Measurements from ENCODE around the gene SHKBP1.
"Not testable (repeated sequence)": the region's sequence is repeated elsewhere in the genome, so short reads cannot be mapped to it uniquely, and the experiment has no call there.

SHKBP1 gene

DNA sequence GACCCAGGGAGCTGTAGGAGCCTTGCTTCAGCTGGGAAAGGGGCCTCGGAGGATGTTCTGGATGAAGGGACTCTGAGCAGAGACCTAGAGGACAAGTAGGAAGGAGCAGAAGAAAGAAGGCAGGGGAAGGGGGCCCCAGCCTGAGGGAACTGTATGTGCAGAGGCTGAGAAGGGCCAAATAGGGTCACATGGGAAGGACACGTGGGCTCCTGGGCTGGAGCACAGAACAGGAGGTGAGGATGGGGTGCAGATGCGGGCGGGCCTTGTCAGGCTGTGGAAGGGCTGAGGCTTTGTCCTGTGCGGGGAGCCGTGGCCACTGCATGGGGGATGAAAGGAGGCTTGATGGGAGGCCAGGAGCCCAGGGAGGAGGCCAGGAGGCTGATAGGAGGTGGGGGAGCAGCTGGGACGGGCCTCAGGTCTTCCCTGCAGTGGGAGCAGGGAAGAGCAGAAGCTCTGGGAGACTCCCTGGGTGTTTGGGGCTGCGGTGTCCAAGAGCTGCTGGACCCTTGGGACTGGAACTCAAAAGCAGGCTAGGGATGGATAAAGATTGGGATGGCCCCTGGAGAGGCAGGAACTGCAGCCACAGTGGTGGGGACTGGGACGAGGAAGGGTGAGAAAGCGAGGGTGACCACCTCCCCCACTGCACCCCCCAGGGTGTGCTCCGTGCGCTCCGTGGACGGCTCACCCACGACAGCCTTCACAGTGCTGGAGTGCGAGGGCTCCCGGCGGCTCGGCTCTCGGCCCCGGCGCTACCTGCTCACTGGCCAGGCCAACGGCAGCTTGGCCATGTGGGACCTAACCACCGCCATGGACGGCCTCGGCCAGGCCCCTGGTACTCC lies 13.1 kb downstream of the SHKBP1 start:
- ATAC-seq (ENCODE audit: insufficient read depth, low read depth): no peak
- H3K27ac ChIP-seq (ENCODE audit: low read length): no peak overlapping the region
- DNase-seq: no peak
- H3K79me2 ChIP-seq (ENCODE audit: insufficient read depth, low read length): no peaks in the 10 kb centered on the region
- H3K4me3 ChIP-seq (ENCODE audit: low read depth in 1 of 2, low read length in 2 of 2): no peak overlapping the region
- H3K4me1 ChIP-seq (ENCODE audit: insufficient read depth, low read length): peaks cover 5% of the 10 kb centered on the region
- H3K9me3 ChIP-seq (ENCODE audit: insufficient read depth, low read length, severe bottlenecking): no peaks in the 10 kb centered on the region
- TF ChIP-seq, protein P1, sequence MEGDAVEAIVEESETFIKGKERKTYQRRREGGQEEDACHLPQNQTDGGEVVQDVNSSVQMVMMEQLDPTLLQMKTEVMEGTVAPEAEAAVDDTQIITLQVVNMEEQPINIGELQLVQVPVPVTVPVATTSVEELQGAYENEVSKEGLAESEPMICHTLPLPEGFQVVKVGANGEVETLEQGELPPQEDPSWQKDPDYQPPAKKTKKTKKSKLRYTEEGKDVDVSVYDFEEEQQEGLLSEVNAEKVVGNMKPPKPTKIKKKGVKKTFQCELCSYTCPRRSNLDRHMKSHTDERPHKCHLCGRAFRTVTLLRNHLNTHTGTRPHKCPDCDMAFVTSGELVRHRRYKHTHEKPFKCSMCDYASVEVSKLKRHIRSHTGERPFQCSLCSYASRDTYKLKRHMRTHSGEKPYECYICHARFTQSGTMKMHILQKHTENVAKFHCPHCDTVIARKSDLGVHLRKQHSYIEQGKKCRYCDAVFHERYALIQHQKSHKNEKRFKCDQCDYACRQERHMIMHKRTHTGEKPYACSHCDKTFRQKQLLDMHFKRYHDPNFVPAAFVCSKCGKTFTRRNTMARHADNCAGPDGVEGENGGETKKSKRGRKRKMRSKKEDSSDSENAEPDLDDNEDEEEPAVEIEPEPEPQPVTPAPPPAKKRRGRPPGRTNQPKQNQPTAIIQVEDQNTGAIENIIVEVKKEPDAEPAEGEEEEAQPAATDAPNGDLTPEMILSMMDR (IDR thresholded peaks at IDR 0.05; ENCODE audit: borderline replicate concordance, extremely low read depth, low read length, poor library complexity, severe bottlenecking): no peak
- TF ChIP-seq EZH2 (IDR thresholded peaks at IDR 0.05; ENCODE audit: borderline replicate concordance, low read depth, low read length, severe bottlenecking): no peak
- no peak overlapping the region for H3K4me2 ChIP-seq (ENCODE audit: insufficient read depth, low read length)
- H3K27me3 ChIP-seq (ENCODE audit: insufficient read depth, low read length, poor library complexity): no peaks in the 10 kb centered on the region
- H3K36me3 ChIP-seq (ENCODE audit: insufficient read depth, low read length): peaks cover 26% of the 10 kb centered on the region
- H3K9ac ChIP-seq (ENCODE audit: low read depth, low read length): no peak overlapping the region
- no peak overlapping the region for H2AFZ ChIP-seq (ENCODE audit: low read depth, low read length)
- no peaks in the 10 kb centered on the region; the same call in 1 of the 2 replicates for H4K20me1 ChIP-seq (ENCODE audit: insufficient read depth, low read length)

- Histone ChIP-seq H2AFZ (ENCODE audit: low read depth, low read length) (no peak overlapping the region), H3K27me3 (ENCODE audit: insufficient read depth, low read length, poor library complexity) (no peaks in the 10 kb centered on the region), H3K4me2 (ENCODE audit: insufficient read depth, low read length) (no peak overlapping the region), H3K36me3 (ENCODE audit: insufficient read depth, low read length) (peaks cover 26% of the 10 kb centered on the region), H3K4me3 (ENCODE audit: low read depth in 1 of 2, low read length in 2 of 2) (no peak overlapping the region), H3K79me2 (ENCODE audit: insufficient read depth, low read length) (no peaks in the 10 kb centered on the region), H4K20me1 (ENCODE audit: insufficient read depth, low read length) (no peaks in the 10 kb centered on the region; the same call in 1 of the 2 replicates), H3K4me1 (ENCODE audit: insufficient read depth, low read length) (peaks cover 5% of the 10 kb centered on the region), H3K9me3 (ENCODE audit: insufficient read depth, low read length, severe bottlenecking) (no peaks in the 10 kb centered on the region), H3K9ac (ENCODE audit: low read depth, low read length) (no peak overlapping the region), H3K27ac (ENCODE audit: low read length) (no peak overlapping the region)
- DNase-seq (no peak), ATAC-seq (ENCODE audit: insufficient read depth, low read depth) (no peak)
- TF ChIP-seq, protein P1 (IDR thresholded peaks at IDR 0.05; ENCODE audit: borderline replicate concordance, extremely low read depth, low read length, poor library complexity, severe bottlenecking): no peak
- TF ChIP-seq EZH2 (IDR thresholded peaks at IDR 0.05; ENCODE audit: borderline replicate concordance, low read depth, low read length, severe bottlenecking): no peak
These were observed 14.0 kb downstream of the SHKBP1 start for GRCh38 chr19:40590464-40591265.

GRCh38 chr19:40591724-40592123 lies 15.1 kb downstream of the SHKBP1 start:
- H3K4me3 ChIP-seq (ENCODE audit: low read depth in 1 of 2, low read length in 2 of 2); H2AFZ ChIP-seq (ENCODE audit: low read depth, low read length); ATAC-seq (ENCODE audit: insufficient read depth, low read depth); H3K4me2 ChIP-seq (ENCODE audit: insufficient read depth, low read length); H3K9ac ChIP-seq (ENCODE audit: low read depth, low read length); H3K4me1 ChIP-seq (ENCODE audit: insufficient read depth, low read length); H4K20me1 ChIP-seq (ENCODE audit: insufficient read depth, low read length); DNase-seq; H3K9me3 ChIP-seq (ENCODE audit: insufficient read depth, low read length, severe bottlenecking); H3K79me2 ChIP-seq (ENCODE audit: insufficient read depth, low read length); H3K27me3 ChIP-seq (ENCODE audit: insufficient read depth, low read length, poor library complexity); H3K27ac ChIP-seq (ENCODE audit: low read length): not testable (repeated sequence)
- peaks cover 19% of the 10 kb centered on the region for H3K36me3 ChIP-seq (ENCODE audit: insufficient read depth, low read length)

DNA sequence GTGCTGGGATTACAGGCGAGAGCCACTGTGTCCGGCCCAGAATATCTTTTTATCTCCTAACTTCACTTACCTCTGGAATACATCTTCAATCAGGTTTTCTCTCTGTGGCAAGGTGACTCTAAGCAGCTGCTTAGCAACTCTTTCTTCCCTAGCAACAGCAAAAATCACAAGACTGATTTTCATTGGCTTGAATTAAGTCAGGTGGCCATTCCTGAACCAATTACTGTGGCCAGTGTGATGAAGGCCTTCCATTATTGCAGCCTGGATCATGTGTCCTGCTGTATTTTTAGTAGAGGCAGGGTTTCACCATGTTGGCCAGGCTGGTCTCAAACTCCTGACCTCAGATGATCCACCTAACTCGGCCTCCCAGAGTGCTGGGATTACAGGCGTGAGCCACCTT lies 15.5 kb downstream of the SHKBP1 start:
- ATAC-seq (ENCODE audit: insufficient read depth, low read depth) (peak; percentile 75), DNase-seq (no peak)
- TF ChIP-seq, protein P1 (IDR thresholded peaks at IDR 0.05; ENCODE audit: borderline replicate concordance, extremely low read depth, low read length, poor library complexity, severe bottlenecking): no peak
- no peak for TF ChIP-seq EZH2 (IDR thresholded peaks at IDR 0.05; ENCODE audit: borderline replicate concordance, low read depth, low read length, severe bottlenecking)
- Histone ChIP-seq H3K4me2 (ENCODE audit: insufficient read depth, low read length) (no peak overlapping the region), H2AFZ (ENCODE audit: low read depth, low read length) (no peak overlapping the region), H3K9me3 (ENCODE audit: insufficient read depth, low read length, severe bottlenecking) (no peaks in the 10 kb centered on the region), H3K4me1 (ENCODE audit: insufficient read depth, low read length) (peaks cover 5% of the 10 kb centered on the region), H3K27ac (ENCODE audit: low read length) (no peak overlapping the region), H3K27me3 (ENCODE audit: insufficient read depth, low read length, poor library complexity) (no peaks in the 10 kb centered on the region), H3K79me2 (ENCODE audit: insufficient read depth, low read length) (no peaks in the 10 kb centered on the region), H3K9ac (ENCODE audit: low read depth, low read length) (no peak overlapping the region), H4K20me1 (ENCODE audit: insufficient read depth, low read length) (no peaks in the 10 kb centered on the region; the same call in 1 of the 2 replicates), H3K4me3 (ENCODE audit: low read depth in 1 of 2, low read length in 2 of 2) (no peak overlapping the region), H3K36me3 (ENCODE audit: insufficient read depth, low read length) (peaks cover 15% of the 10 kb centered on the region)

All from DND-41 (cell line).